Measurements from ENCODE around the gene CMSS1. TPM values are rescaled to one million over a fixed set of nuclear protein-coding genes. Genes with fewer than 3 reads are reported as not detected.

CMSS1 gene
- total RNA-seq (2014; rRNA removed; shearing (Covaris generic)): 93.8 and 95.5 TPM in 2 replicates

- no peaks in the 10 kb centered on the region for H3K9me3 ChIP-seq (replicated peaks)
- peak within 1 kb of the TSS; percentile 89 for H3K27ac ChIP-seq
- no peaks in the 10 kb centered on the region; the same call in 1 of the 2 replicates for H3K36me3 ChIP-seq
- DNase-seq: peak; percentile 96
- H3K4me3 ChIP-seq: peak within 1 kb of the TSS; percentile 76
- H3K27me3 ChIP-seq: no peaks in the 10 kb centered on the region
- H3K4me1 ChIP-seq: peaks cover 6% of the 10 kb centered on the region
Observed at GRCh38 chr3:99817437-99818240, at the start of gene CMSS1. Gene CMSS1, plus strand, starts transcription at chr3:99817862.

- no peak overlapping the region for H3K27ac ChIP-seq
- no peak for DNase-seq
Observed at GRCh38 chr3:99768126-99768525, 49.5 kb upstream of the CMSS1 start.

GRCh38 chr3:99768808-99769501 is 48.7 kb upstream of the CMSS1 start:
- Histone ChIP-seq H3K4me1 (peaks cover 9% of the 10 kb centered on the region; the same call in 1 of the 2 replicates), H3K27me3 (no peaks in the 10 kb centered on the region), H3K9me3 (replicated peaks) (no peaks in the 10 kb centered on the region; the same call in 1 of the 2 replicates), H3K4me3 (no peak overlapping the region), H3K36me3 (no peaks in the 10 kb centered on the region), H3K27ac (no peak overlapping the region)
- no peak for DNase-seq

More at GRCh38 chr3:99768126-99768525, 49.5 kb upstream of the CMSS1 start:
- Histone ChIP-seq H3K9me3 (replicated peaks) (no peaks in the 10 kb centered on the region; the same call in 1 of the 2 replicates), H3K36me3 (no peaks in the 10 kb centered on the region), H3K4me3 (no peak overlapping the region), H3K4me1 (peaks cover 9% of the 10 kb centered on the region; the same call in 1 of the 2 replicates), H3K27me3 (no peaks in the 10 kb centered on the region)

GRCh38 chr3:99772171-99772570 is 45.5 kb upstream of the CMSS1 start:
- peaks cover under 1% of the 10 kb centered on the region; the same call in 1 of the 2 replicates for H3K9me3 ChIP-seq (replicated peaks)
- H3K36me3 ChIP-seq: no peaks in the 10 kb centered on the region
- no peaks in the 10 kb centered on the region for H3K27me3 ChIP-seq
- DNase-seq: no peak
- no peak overlapping the region for H3K4me3 ChIP-seq
- H3K4me1 ChIP-seq: peaks cover 7% of the 10 kb centered on the region; the same call in 1 of the 2 replicates
- no peak overlapping the region for H3K27ac ChIP-seq

- Histone ChIP-seq H3K27ac (no peak overlapping the region), H3K9me3 (replicated peaks) (peaks cover 2% of the 10 kb centered on the region; the same call in 1 of the 2 replicates), H3K36me3 (no peaks in the 10 kb centered on the region), H3K4me1 (peaks cover 2% of the 10 kb centered on the region; the same call in 1 of the 2 replicates), H3K4me3 (no peak overlapping the region), H3K27me3 (no peaks in the 10 kb centered on the region)
- DNase-seq: no peak
Observed at GRCh38 chr3:99772671-99773070, 45.0 kb upstream of the CMSS1 start.

- H3K27me3 ChIP-seq: no peaks in the 10 kb centered on the region
- DNase-seq: no peak
- peaks cover 2% of the 10 kb centered on the region; the same call in 1 of the 2 replicates for H3K4me1 ChIP-seq
- peaks cover 2% of the 10 kb centered on the region; the same call in 1 of the 2 replicates for H3K9me3 ChIP-seq (replicated peaks)
- H3K36me3 ChIP-seq: no peaks in the 10 kb centered on the region
- no peak overlapping the region for H3K27ac ChIP-seq
- no peak overlapping the region for H3K4me3 ChIP-seq
Observed at GRCh38 chr3:99774467-99774866, 43.2 kb upstream of the CMSS1 start.

- Histone ChIP-seq H3K36me3 (no peaks in the 10 kb centered on the region), H3K27ac (no peak overlapping the region), H3K4me1 (peaks cover 16% of the 10 kb centered on the region), H3K9me3 (replicated peaks) (peaks cover 2% of the 10 kb centered on the region; the same call in 1 of the 2 replicates), H3K4me3 (no peak overlapping the region), H3K27me3 (no peaks in the 10 kb centered on the region)
- no peak for DNase-seq
Observed at GRCh38 chr3:99776516-99777209, 41.0 kb upstream of the CMSS1 start.

- DNase-seq: no peak
- Histone ChIP-seq H3K27me3 (no peaks in the 10 kb centered on the region), H3K27ac (no peak overlapping the region), H3K9me3 (replicated peaks) (peaks cover 2% of the 10 kb centered on the region; the same call in 1 of the 2 replicates), H3K36me3 (no peaks in the 10 kb centered on the region), H3K4me1 (peaks cover 18% of the 10 kb centered on the region), H3K4me3 (no peak overlapping the region)
Observed at GRCh38 chr3:99777210-99777549, 40.5 kb upstream of the CMSS1 start.

GRCh38 chr3:99777708-99778107 is 40.0 kb upstream of the CMSS1 start:
- peak in 1 of 2 experiments; percentile 22 for DNase-seq

GRCh38 chr3:99780749-99781148 is 36.9 kb upstream of the CMSS1 start:
- no peak overlapping the region for H3K4me3 ChIP-seq
- H3K36me3 ChIP-seq: no peaks in the 10 kb centered on the region
- H3K4me1 ChIP-seq: peaks cover 28% of the 10 kb centered on the region
- DNase-seq: peak; percentile 27 to 51
- no peaks in the 10 kb centered on the region for H3K27me3 ChIP-seq
- no peak overlapping the region for H3K27ac ChIP-seq
- H3K9me3 ChIP-seq (replicated peaks): 0 out of 2 replicates have a peak, but pooled peaks cover 2% of the 10 kb centered on the region

More at GRCh38 chr3:99777708-99778107, 40.0 kb upstream of the CMSS1 start:
- Histone ChIP-seq H3K27me3 (no peaks in the 10 kb centered on the region), H3K4me1 (peaks cover 21% of the 10 kb centered on the region), H3K36me3 (no peaks in the 10 kb centered on the region), H3K4me3 (no peak overlapping the region), H3K9me3 (replicated peaks) (peaks cover 2% of the 10 kb centered on the region; the same call in 1 of the 2 replicates), H3K27ac (no peak overlapping the region)

GRCh38 chr3:99781761-99782160 is 35.9 kb upstream of the CMSS1 start:
- H3K9me3 ChIP-seq (replicated peaks): 0 out of 2 replicates have a peak, but pooled peaks cover 2% of the 10 kb centered on the region
- no peak for DNase-seq
- H3K4me3 ChIP-seq: no peak overlapping the region
- no peaks in the 10 kb centered on the region for H3K36me3 ChIP-seq
- H3K4me1 ChIP-seq: peaks cover 28% of the 10 kb centered on the region
- H3K27me3 ChIP-seq: no peaks in the 10 kb centered on the region
- no peak overlapping the region for H3K27ac ChIP-seq

GRCh38 chr3:99783011-99783573 is 34.6 kb upstream of the CMSS1 start:
- H3K9me3 ChIP-seq (replicated peaks): no peaks in the 10 kb centered on the region
- H3K4me3 ChIP-seq: no peak overlapping the region
- DNase-seq: peak; percentile 72 to 86
- no peak overlapping the region for H3K27ac ChIP-seq
- no peaks in the 10 kb centered on the region for H3K27me3 ChIP-seq
- peaks cover 28% of the 10 kb centered on the region for H3K4me1 ChIP-seq
- H3K36me3 ChIP-seq: no peaks in the 10 kb centered on the region

- DNase-seq: peak; percentile 59 to 80
- Histone ChIP-seq H3K36me3 (no peaks in the 10 kb centered on the region), H3K27ac (no peak overlapping the region), H3K4me3 (no peak overlapping the region), H3K4me1 (0 out of 2 replicates have a peak, but pooled peaks cover 2% of the 10 kb centered on the region), H3K9me3 (replicated peaks) (no peaks in the 10 kb centered on the region), H3K27me3 (no peaks in the 10 kb centered on the region)
Observed at GRCh38 chr3:99789011-99789721, 28.5 kb upstream of the CMSS1 start.

- no peaks in the 10 kb centered on the region for H3K9me3 ChIP-seq (replicated peaks)
- no peak overlapping the region for H3K27ac ChIP-seq
- no peaks in the 10 kb centered on the region for H3K27me3 ChIP-seq
- no peak for DNase-seq
- no peaks in the 10 kb centered on the region for H3K36me3 ChIP-seq
- H3K4me1 ChIP-seq: no peaks in the 10 kb centered on the region; the same call in 1 of the 2 replicates
- H3K4me3 ChIP-seq: no peak overlapping the region
Observed at GRCh38 chr3:99794485-99794884, 23.2 kb upstream of the CMSS1 start.
